Astrocyte (in vitro differentiated cells and primary cell): ENCODE data around the gene NCOA5. TPM values are rescaled to one million over a fixed set of nuclear protein-coding genes. Genes with fewer than 3 reads are reported as not detected.

Experiments
- DNase-seq: peaks from one replicate; pipeline ENCODE4 v3.0.0-alpha.2; 2010; ENCODE audit warnings: low read depth
- FAIRE-seq: peaks from 2 replicates; lab custom pipeline; 2011; peaks lifted over from hg19 to GRCh38; lab: Jason Lieb, UNC
- H2AFZ ChIP-seq: 2 replicates; pipeline ENCODE4 v1.6.0; 2012; ENCODE audit warnings: low read depth, low read length, inconsistent platforms
- H3K27ac ChIP-seq: 2 replicates; pipeline ENCODE4 v1.5.1; 2011; ENCODE audit warnings: low read depth, low read length, inconsistent platforms
- H3K27me3 ChIP-seq: 2 replicates; pipeline ENCODE4 v1.6.0; 2011; ENCODE audit warnings: low read length, inconsistent platforms; ENCODE audit not compliant: insufficient read depth
- H3K36me3 ChIP-seq: 2 replicates; pipeline ENCODE4 v1.5.1; 2011; ENCODE audit warnings: low read length, inconsistent platforms; ENCODE audit not compliant: insufficient read depth
- H3K4me1 ChIP-seq: 2 replicates; pipeline ENCODE4 v1.5.1; 2011; ENCODE audit warnings: low read length, inconsistent platforms; ENCODE audit not compliant: insufficient read depth
- H3K4me2 ChIP-seq: 2 replicates; pipeline ENCODE4 v1.6.0; 2012; ENCODE audit warnings: low read length, inconsistent platforms
- H3K4me3 ChIP-seq: 2 replicates; pipeline ENCODE4 v1.5.1; 2011; ENCODE audit warnings: low read depth, mild to moderate bottlenecking, low read length, inconsistent platforms; ENCODE audit not compliant: insufficient read depth
- H3K79me2 ChIP-seq: 2 replicates; pipeline ENCODE4 v1.6.0; 2012; ENCODE audit warnings: mild to moderate bottlenecking, low read length, inconsistent platforms; ENCODE audit not compliant: insufficient read depth
- H3K9ac ChIP-seq: 2 replicates; pipeline ENCODE4 v1.6.0; 2012; ENCODE audit warnings: mild to moderate bottlenecking, low read length, inconsistent platforms
- H3K9me3 ChIP-seq: 2 replicates; pipeline ENCODE4 v1.5.1; 2012; ENCODE audit warnings: low read depth, mild to moderate bottlenecking, low read length, inconsistent platforms; ENCODE audit not compliant: insufficient read depth
- H4K20me1 ChIP-seq: 2 replicates; pipeline ENCODE4 v1.6.0; 2012; ENCODE audit warnings: low read length, inconsistent platforms; ENCODE audit not compliant: insufficient read depth
- H3K27ac Mint-ChIP-seq: one replicate; pipeline ENCODE4 v1.8.0; 2021; ENCODE audit warnings: mild to moderate bottlenecking, mixed read lengths; ENCODE audit not compliant: unreplicated experiment
- H3K27me3 Mint-ChIP-seq: one replicate; pipeline ENCODE4 v1.8.0; 2021; ENCODE audit warnings: low read depth, mixed read lengths; ENCODE audit not compliant: unreplicated experiment
- H3K36me3 Mint-ChIP-seq: one replicate; pipeline ENCODE4 v1.8.0; 2021; ENCODE audit warnings: low read depth, mixed read lengths; ENCODE audit not compliant: unreplicated experiment
- H3K4me1 Mint-ChIP-seq: one replicate; pipeline ENCODE4 v1.8.0; 2021; ENCODE audit warnings: low read depth, mixed read lengths; ENCODE audit not compliant: unreplicated experiment
- H3K4me3 Mint-ChIP-seq: one replicate; pipeline ENCODE4 v1.8.0; 2021; ENCODE audit warnings: mild to moderate bottlenecking, moderate library complexity, mixed read lengths; ENCODE audit not compliant: unreplicated experiment
- H3K9me3 Mint-ChIP-seq: one replicate; pipeline ENCODE4 v1.8.0; 2021; ENCODE audit warnings: mild to moderate bottlenecking, mixed read lengths; ENCODE audit not compliant: unreplicated experiment
- EZH2 ChIP-seq: IDR thresholded peaks from 2 replicates; pipeline ENCODE4 v1.6.1; 2012; ENCODE audit warnings: mild to moderate bottlenecking, low read length, inconsistent platforms; ENCODE audit not compliant: insufficient read depth
- total RNA-seq: library from RNA; stranded (reverse); gene quantifications from 2 replicates; pipeline ENCODE4 v1.2.1, GENCODE V29; 2021
- TF ChIP-seq, protein P1 (sequence below): IDR thresholded peaks from 2 replicates; pipeline ENCODE4 v1.5.1; 2011; ENCODE audit warnings: low read depth, mild to moderate bottlenecking, inconsistent platforms, low read length, moderate library complexity; ENCODE audit not compliant: insufficient read depth

The NCOA5 gene
- total RNA-seq, 1 donor from 2014 or later, result 20.7 TPM

- Histone ChIP-seq H3K27me3 (peaks cover 43% of the 10 kb centered on the region), H4K20me1 (peaks cover 4% of the 10 kb centered on the region), H3K79me2 (no peaks in the 10 kb centered on the region), H3K4me2 (no peak overlapping the region), H3K27ac (no peak overlapping the region), H3K9me3 (no peaks in the 10 kb centered on the region), H3K4me1 (no peaks in the 10 kb centered on the region), H3K36me3 (no peaks in the 10 kb centered on the region), H3K9ac (no peak overlapping the region), H2AFZ (no peak overlapping the region), H3K4me3 (no peak overlapping the region)
- TF ChIP-seq, protein P1, sequence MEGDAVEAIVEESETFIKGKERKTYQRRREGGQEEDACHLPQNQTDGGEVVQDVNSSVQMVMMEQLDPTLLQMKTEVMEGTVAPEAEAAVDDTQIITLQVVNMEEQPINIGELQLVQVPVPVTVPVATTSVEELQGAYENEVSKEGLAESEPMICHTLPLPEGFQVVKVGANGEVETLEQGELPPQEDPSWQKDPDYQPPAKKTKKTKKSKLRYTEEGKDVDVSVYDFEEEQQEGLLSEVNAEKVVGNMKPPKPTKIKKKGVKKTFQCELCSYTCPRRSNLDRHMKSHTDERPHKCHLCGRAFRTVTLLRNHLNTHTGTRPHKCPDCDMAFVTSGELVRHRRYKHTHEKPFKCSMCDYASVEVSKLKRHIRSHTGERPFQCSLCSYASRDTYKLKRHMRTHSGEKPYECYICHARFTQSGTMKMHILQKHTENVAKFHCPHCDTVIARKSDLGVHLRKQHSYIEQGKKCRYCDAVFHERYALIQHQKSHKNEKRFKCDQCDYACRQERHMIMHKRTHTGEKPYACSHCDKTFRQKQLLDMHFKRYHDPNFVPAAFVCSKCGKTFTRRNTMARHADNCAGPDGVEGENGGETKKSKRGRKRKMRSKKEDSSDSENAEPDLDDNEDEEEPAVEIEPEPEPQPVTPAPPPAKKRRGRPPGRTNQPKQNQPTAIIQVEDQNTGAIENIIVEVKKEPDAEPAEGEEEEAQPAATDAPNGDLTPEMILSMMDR, result no peak
- TF ChIP-seq EZH2, result no peak
- Mint-ChIP-seq H3K27ac (no peak overlapping the region), H3K4me3 (no peak overlapping the region), H3K9me3 (no peaks in the 10 kb centered on the region), H3K4me1 (no peaks in the 10 kb centered on the region), H3K27me3 (peaks cover 77% of the 10 kb centered on the region), H3K36me3 (peaks cover 6% of the 10 kb centered on the region)
- FAIRE-seq (no peak), DNase-seq (peak; percentile 36)
Observed at GRCh38 chr20:46027245-46027853, 62.4 kb downstream of the NCOA5 start.

GRCh38 chr20:46025376-46025783, 64.4 kb downstream of the NCOA5 start:
- no peak for TF ChIP-seq EZH2
- TF ChIP-seq, protein P1, result no peak
- H3K4me1 ChIP-seq, result no peaks in the 10 kb centered on the region
- H3K27me3 ChIP-seq, result peaks cover 44% of the 10 kb centered on the region
- no peak overlapping the region for H3K4me2 ChIP-seq
- H3K9me3 ChIP-seq, result no peaks in the 10 kb centered on the region
- peaks cover 6% of the 10 kb centered on the region for H3K36me3 Mint-ChIP-seq
- H3K27me3 Mint-ChIP-seq, result peaks cover 66% of the 10 kb centered on the region
- H3K4me3 Mint-ChIP-seq, result no peak overlapping the region
- H3K27ac ChIP-seq, result no peak overlapping the region
- H3K9me3 Mint-ChIP-seq, result no peaks in the 10 kb centered on the region
- DNase-seq (no peak), FAIRE-seq (no peak)
- peaks cover 2% of the 10 kb centered on the region for H3K4me1 Mint-ChIP-seq
- H3K9ac ChIP-seq, result no peak overlapping the region
- H3K36me3 ChIP-seq, result no peaks in the 10 kb centered on the region
- H3K27ac Mint-ChIP-seq, result no peak overlapping the region
- no peak overlapping the region for H2AFZ ChIP-seq
- H3K79me2 ChIP-seq, result no peaks in the 10 kb centered on the region
- H3K4me3 ChIP-seq, result no peak overlapping the region
- peaks cover 4% of the 10 kb centered on the region for H4K20me1 ChIP-seq

- Histone ChIP-seq H3K4me2 (no peak overlapping the region), H3K9me3 (no peaks in the 10 kb centered on the region), H3K79me2 (no peaks in the 10 kb centered on the region), H3K27ac (no peak overlapping the region), H2AFZ (no peak overlapping the region), H3K9ac (no peak overlapping the region), H3K4me1 (no peaks in the 10 kb centered on the region), H3K27me3 (peaks cover 45% of the 10 kb centered on the region), H3K4me3 (no peak overlapping the region), H3K36me3 (no peaks in the 10 kb centered on the region), H4K20me1 (peaks cover 4% of the 10 kb centered on the region)
- Mint-ChIP-seq H3K9me3 (no peaks in the 10 kb centered on the region), H3K27ac (peak overlapping the region; percentile 67), H3K27me3 (peaks cover 57% of the 10 kb centered on the region), H3K4me1 (peaks cover 2% of the 10 kb centered on the region), H3K36me3 (peaks cover 6% of the 10 kb centered on the region), H3K4me3 (peak overlapping the region; percentile 2)
- FAIRE-seq, result no peak
- TF ChIP-seq EZH2, result no peak
- TF ChIP-seq, protein P1, result no peak
- DNase-seq, result no peak
Observed at GRCh38 chr20:46023999-46024398, 65.8 kb downstream of the NCOA5 start.
